H9 (cell line): Measurements from ENCODE around the gene RB1. TPM values are rescaled to one million over a fixed set of nuclear protein-coding genes. Genes with fewer than 3 reads are reported as not detected.

Experiments
- DNase-seq: peaks from one replicate; pipeline ENCODE4 v3.0.0-alpha.2; 2017
- H2AFZ ChIP-seq: one replicate; pipeline ENCODE4 v1.6.1; 2013; ENCODE audit warnings: mild to moderate bottlenecking, low read length, control low read depth, moderate library complexity
- H2AK5ac ChIP-seq: 2 replicates; pipeline ENCODE4 v1.6.1; 2013; ENCODE audit warnings: low read length, control low read depth, mixed read lengths; ENCODE audit not compliant: insufficient read length
- H2BK120ac ChIP-seq: one replicate; pipeline ENCODE4 v1.6.1; 2013; ENCODE audit warnings: low read depth, mild to moderate bottlenecking, low read length, control low read depth, inconsistent platforms; ENCODE audit not compliant: poor library complexity, severe bottlenecking
- H2BK12ac ChIP-seq: 2 replicates; pipeline ENCODE4 v1.6.1; 2013; ENCODE audit warnings: low read length, control low read depth, mixed read lengths, low read depth; ENCODE audit not compliant: insufficient read length
- H2BK15ac ChIP-seq: 2 replicates; pipeline ENCODE4 v1.6.1; 2013; ENCODE audit warnings: low read depth, low read length, control low read depth
- H2BK20ac ChIP-seq: one replicate; pipeline ENCODE4 v1.6.1; 2013; ENCODE audit warnings: low read depth, mild to moderate bottlenecking, low read length, control low read depth, inconsistent platforms; ENCODE audit not compliant: poor library complexity, severe bottlenecking
- H2BK5ac ChIP-seq: 2 replicates; pipeline ENCODE4 v1.6.1; 2013; ENCODE audit warnings: low read length, control low read depth, mixed read lengths; ENCODE audit not compliant: insufficient read length
- H3K14ac ChIP-seq: 2 replicates; pipeline ENCODE4 v1.6.1; 2013; ENCODE audit warnings: low read length, control low read depth; ENCODE audit not compliant: insufficient read depth
- H3K18ac ChIP-seq: 2 replicates; pipeline ENCODE4 v1.6.1; 2013; ENCODE audit warnings: low read depth, mild to moderate bottlenecking, mixed read lengths, low read length, control low read depth; ENCODE audit not compliant: insufficient read length
- H3K23ac ChIP-seq: 2 replicates; pipeline ENCODE4 v1.6.1; 2013; ENCODE audit warnings: low read length, control low read depth, mixed read lengths, low read depth; ENCODE audit not compliant: insufficient read length
- H3K23me2 ChIP-seq: 2 replicates; pipeline ENCODE4 v1.6.1; 2013; ENCODE audit warnings: low read depth, mild to moderate bottlenecking, mixed read lengths, low read length, control low read depth; ENCODE audit not compliant: insufficient read length, poor library complexity, severe bottlenecking
- H3K27ac ChIP-seq: 2 replicates; pipeline ENCODE4 v1.5.1; 2013; ENCODE audit warnings: low read length, control low read depth, mixed read lengths, low read depth; ENCODE audit not compliant: insufficient read length
- H3K27me3 ChIP-seq: 2 replicates; pipeline ENCODE4 v1.6.1; 2013; ENCODE audit warnings: low read length, control low read depth, inconsistent platforms; ENCODE audit not compliant: insufficient read depth
- H3K4ac ChIP-seq: 2 replicates; pipeline ENCODE4 v1.6.1; 2013; ENCODE audit warnings: low read depth, mild to moderate bottlenecking, control low read depth, inconsistent platforms, low read length, moderate library complexity
- H3K4me1 ChIP-seq: 2 replicates; pipeline ENCODE4 v1.6.1; 2013; ENCODE audit warnings: low read length, control low read depth, inconsistent platforms; ENCODE audit not compliant: insufficient read depth
- H3K4me2 ChIP-seq: 2 replicates; pipeline ENCODE4 v1.6.1; 2013; ENCODE audit warnings: low read length, control low read depth, mixed read lengths; ENCODE audit not compliant: insufficient read length, insufficient read depth
- H3K56ac ChIP-seq: 2 replicates; pipeline ENCODE4 v1.6.1; 2013; ENCODE audit warnings: low read depth, mild to moderate bottlenecking, mixed read lengths, low read length, control low read depth; ENCODE audit not compliant: insufficient read length
- H3K79me1 ChIP-seq: 2 replicates; pipeline ENCODE4 v1.6.1; 2013; ENCODE audit warnings: low read depth, mild to moderate bottlenecking, moderate library complexity, low read length, control low read depth, inconsistent platforms; ENCODE audit not compliant: insufficient read depth, poor library complexity, severe bottlenecking
- H3K79me2 ChIP-seq: 2 replicates; pipeline ENCODE4 v1.6.1; 2013; ENCODE audit warnings: low read length, control low read depth, inconsistent platforms; ENCODE audit not compliant: insufficient read depth
- H3K9ac ChIP-seq: 2 replicates; pipeline ENCODE4 v1.6.1; 2013; ENCODE audit warnings: low read length, control low read depth, mixed read lengths; ENCODE audit not compliant: insufficient read length; ENCODE audit errors: extremely low read depth
- H3K9me3 ChIP-seq: one replicate; pipeline ENCODE4 v1.6.1; 2013; ENCODE audit warnings: low read depth, low read length, inconsistent platforms; ENCODE audit not compliant: control insufficient read depth
- H3T11ph ChIP-seq: one replicate; pipeline ENCODE4 v1.6.1; 2013; ENCODE audit warnings: mild to moderate bottlenecking, low read length, control low read depth, inconsistent platforms
- H4K20me1 ChIP-seq: one replicate; pipeline ENCODE4 v1.6.1; 2013; ENCODE audit not compliant: control insufficient read depth, insufficient read length, insufficient read depth
- H4K5ac ChIP-seq: 2 replicates; pipeline ENCODE4 v1.6.1; 2013; ENCODE audit warnings: low read depth, mild to moderate bottlenecking, mixed read lengths, low read length, control low read depth; ENCODE audit not compliant: insufficient read length
- H4K8ac ChIP-seq: replicated peaks from 2 replicates; pipeline ENCODE4 v1.6.1; 2013; ENCODE audit warnings: low read length, control low read depth, mixed read lengths, low read depth; ENCODE audit not compliant: insufficient read length
- H4K91ac ChIP-seq: 2 replicates; pipeline ENCODE4 v1.6.1; 2013; ENCODE audit warnings: low read depth, mild to moderate bottlenecking, moderate library complexity, mixed read lengths, low read length, control low read depth; ENCODE audit not compliant: insufficient read length
- H3K27ac Mint-ChIP-seq, 3 experiments: 2 replicates in 2 of 3; 3 replicates in 1 of 3; pipeline ENCODE4 v1.8.0; 2020 to 2021; ENCODE audit warnings: mixed read lengths in 3 of 3, mild to moderate bottlenecking in 1 of 3, moderate library complexity in 1 of 3
- H3K27me3 Mint-ChIP-seq: 2 replicates; pipeline ENCODE4 v1.8.0; 2021; ENCODE audit warnings: low read depth, mild to moderate bottlenecking, moderate library complexity, mixed read lengths
- H3K36me3 Mint-ChIP-seq, 3 experiments: 2 replicates in 2 of 3; 3 replicates in 1 of 3; pipeline ENCODE4 v1.8.0; 2020 to 2021; ENCODE audit warnings: low read depth in 3 of 3, mixed read lengths in 3 of 3; ENCODE audit not compliant: insufficient read depth in 1 of 3
- H3K4me1 Mint-ChIP-seq, 2 experiments: 2 replicates each; pipeline ENCODE4 v1.8.0; 2020; ENCODE audit warnings: mixed read lengths in 2 of 2
- H3K4me3 Mint-ChIP-seq, 2 experiments: 2 replicates in 1 of 2; 3 replicates in 1 of 2; pipeline ENCODE4 v1.8.0; 2020 to 2021; ENCODE audit warnings: mild to moderate bottlenecking in 2 of 2, mixed read lengths in 2 of 2, moderate library complexity in 1 of 2
- H3K9me3 Mint-ChIP-seq, 2 experiments: 2 replicates in 1 of 2; 3 replicates in 1 of 2; pipeline ENCODE4 v1.8.0; 2020; ENCODE audit warnings: mild to moderate bottlenecking in 2 of 2, mixed read lengths in 2 of 2, moderate library complexity in 1 of 2
- WGBS: extraction: QIAGEN DNeasy Blood & Tissue Kit; methylation state at CpG from one replicate; pipeline ENCODE4 v1.1.7; 2013; ENCODE audit warnings: missing lambda C conversion rate, low lambda C conversion rate, mixed read lengths; ENCODE audit not compliant: insufficient read length; ENCODE audit errors: extremely low coverage; 5-methylcytosine and 5-hydroxymethylcytosine counted together
- total RNA-seq: library from RNA; stranded (reverse); gene quantifications from 2 replicates; pipeline ENCODE4 v1.2.1, GENCODE V29; 2021
- TF ChIP-seq, protein P1 (sequence below): fragments of 200-600 bp; sonication (generic); conservative IDR thresholded peaks from 3 replicates; pipeline ENCODE4 v1.8.0; 2021; ENCODE audit warnings: antibody characterized with exemption, mild to moderate bottlenecking

Gene RB1
- total RNA-seq, 1 experiment from 2014 or later, result 20.5 TPM

DNA sequence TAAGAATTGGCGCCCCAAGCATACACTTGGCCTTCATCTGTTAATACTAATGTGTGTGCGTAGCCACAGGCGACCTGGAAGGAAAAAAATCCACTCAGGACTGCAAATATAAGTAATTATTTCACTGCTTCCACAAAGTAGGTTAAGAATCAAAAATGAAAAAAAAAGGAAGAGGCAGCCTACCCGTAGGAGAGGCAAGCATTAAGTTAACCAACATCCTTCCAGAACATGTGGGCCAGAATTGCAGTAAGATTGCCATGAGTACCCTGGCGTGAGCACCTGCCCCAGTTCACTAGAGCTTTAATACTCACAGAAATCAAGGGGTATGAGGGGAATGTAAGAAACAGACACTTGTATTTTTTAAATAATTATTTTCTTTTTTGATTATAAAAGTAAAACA lies 207.1 kb downstream of the RB1 start:
- no peak overlapping the region for H3T11ph ChIP-seq
- H3K14ac ChIP-seq, result no peak overlapping the region
- Mint-ChIP-seq H3K4me3 (no peak overlapping the region), H3K4me1 (peaks cover 0 to 2% of the 10 kb centered on the region in 2 experiments; a peak in 1 of 4 replicates), H3K36me3 (peaks cover 0 to 5% (median 0%) of the 10 kb centered on the region in 3 experiments; a peak in 2 of 7 replicates), H3K9me3 (no peaks in the 10 kb centered on the region), H3K27me3 (no peaks in the 10 kb centered on the region), H3K27ac (no peak overlapping the region; a peak in 1 of 7 replicates)
- H3K79me2 ChIP-seq, result no peaks in the 10 kb centered on the region
- TF ChIP-seq, protein P1, sequence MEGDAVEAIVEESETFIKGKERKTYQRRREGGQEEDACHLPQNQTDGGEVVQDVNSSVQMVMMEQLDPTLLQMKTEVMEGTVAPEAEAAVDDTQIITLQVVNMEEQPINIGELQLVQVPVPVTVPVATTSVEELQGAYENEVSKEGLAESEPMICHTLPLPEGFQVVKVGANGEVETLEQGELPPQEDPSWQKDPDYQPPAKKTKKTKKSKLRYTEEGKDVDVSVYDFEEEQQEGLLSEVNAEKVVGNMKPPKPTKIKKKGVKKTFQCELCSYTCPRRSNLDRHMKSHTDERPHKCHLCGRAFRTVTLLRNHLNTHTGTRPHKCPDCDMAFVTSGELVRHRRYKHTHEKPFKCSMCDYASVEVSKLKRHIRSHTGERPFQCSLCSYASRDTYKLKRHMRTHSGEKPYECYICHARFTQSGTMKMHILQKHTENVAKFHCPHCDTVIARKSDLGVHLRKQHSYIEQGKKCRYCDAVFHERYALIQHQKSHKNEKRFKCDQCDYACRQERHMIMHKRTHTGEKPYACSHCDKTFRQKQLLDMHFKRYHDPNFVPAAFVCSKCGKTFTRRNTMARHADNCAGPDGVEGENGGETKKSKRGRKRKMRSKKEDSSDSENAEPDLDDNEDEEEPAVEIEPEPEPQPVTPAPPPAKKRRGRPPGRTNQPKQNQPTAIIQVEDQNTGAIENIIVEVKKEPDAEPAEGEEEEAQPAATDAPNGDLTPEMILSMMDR, result no peak
- H4K91ac ChIP-seq, result no peak overlapping the region
- H3K4me1 ChIP-seq, result no peaks in the 10 kb centered on the region; the same call in 1 of the 2 replicates
- H4K8ac ChIP-seq, result no peak overlapping the region
- no peak overlapping the region for H3K4me2 ChIP-seq
- H3K9ac ChIP-seq, result no peak overlapping the region
- no peak overlapping the region for H2BK12ac ChIP-seq
- H3K27ac ChIP-seq, result no peak overlapping the region
- H4K5ac ChIP-seq, result no peak overlapping the region
- H3K18ac ChIP-seq, result no peak overlapping the region
- no peaks in the 10 kb centered on the region for H3K27me3 ChIP-seq
- no peak overlapping the region for H3K4ac ChIP-seq
- H2BK5ac ChIP-seq, result no peak overlapping the region
- no CpG with 5 or more reads among the region's 5 CpGs for WGBS
- no peak overlapping the region for H2BK15ac ChIP-seq
- no peak overlapping the region for H3K23ac ChIP-seq
- no peaks in the 10 kb centered on the region for H4K20me1 ChIP-seq
- H2BK120ac ChIP-seq, result no peak overlapping the region
- no peak overlapping the region for H3K56ac ChIP-seq
- H2AFZ ChIP-seq, result no peak overlapping the region
- no peak overlapping the region for H2AK5ac ChIP-seq
- no peaks in the 10 kb centered on the region for H3K23me2 ChIP-seq
- H2BK20ac ChIP-seq, result no peak overlapping the region
- H3K79me1 ChIP-seq, result no peaks in the 10 kb centered on the region
- no peak for DNase-seq
- no peaks in the 10 kb centered on the region for H3K9me3 ChIP-seq
